Tibial nerve (tissue), 4 donors: ENCODE results near the gene SRSF10.

Experiments used
- CTCF ChIP-seq, 5 experiments: fragments of 200-600 bp in 3 of 5; fragments of 450-650 bp in 2 of 5; sonication (generic) in 3 of 5; IDR thresholded peaks; one replicate each; pipeline ENCODE4 v1.5.1; 2016 to 2019; ENCODE audit warnings: antibody characterized with exemption in 5 of 5, mild to moderate bottlenecking in 3 of 5, moderate library complexity in 2 of 5
- EP300 ChIP-seq, 2 donors: sonication (generic); formaldehyde crosslinking; IDR thresholded peaks; one replicate each; pipeline ENCODE4 v1.6.1; 2017; ENCODE audit warnings: antibody characterized with exemption in 2 of 2, mild to moderate bottlenecking in 1 of 2
- POLR2A ChIP-seq, 2 donors: fragments of 450-650 bp; IDR thresholded peaks; one replicate each; pipeline ENCODE4 v1.6.1; 2017; ENCODE audit warnings: antibody characterized with exemption in 2 of 2, mild to moderate bottlenecking in 2 of 2, moderate library complexity in 2 of 2

GRCh38 chr1:24010650-24011049, 30.5 kb upstream of the SRSF10 start:
- TF ChIP-seq CTCF (IDR thresholded peaks at IDR 0.05) (no peak), EP300 (IDR thresholded peaks at IDR 0.05) (no peak), POLR2A (IDR thresholded peaks at IDR 0.05) (no peak)
